DMS153 treated with DMSO at 0.1 percent for 48 hours (cell line): ENCODE results near the gene ST6GALNAC4.

Experiments used
- DNase-seq: peaks from one replicate; lab custom pipeline; 2025; ENCODE audit not compliant: unreplicated experiment; lab: John Stamatoyannopoulos, UW

Gene ST6GALNAC4

DNA sequence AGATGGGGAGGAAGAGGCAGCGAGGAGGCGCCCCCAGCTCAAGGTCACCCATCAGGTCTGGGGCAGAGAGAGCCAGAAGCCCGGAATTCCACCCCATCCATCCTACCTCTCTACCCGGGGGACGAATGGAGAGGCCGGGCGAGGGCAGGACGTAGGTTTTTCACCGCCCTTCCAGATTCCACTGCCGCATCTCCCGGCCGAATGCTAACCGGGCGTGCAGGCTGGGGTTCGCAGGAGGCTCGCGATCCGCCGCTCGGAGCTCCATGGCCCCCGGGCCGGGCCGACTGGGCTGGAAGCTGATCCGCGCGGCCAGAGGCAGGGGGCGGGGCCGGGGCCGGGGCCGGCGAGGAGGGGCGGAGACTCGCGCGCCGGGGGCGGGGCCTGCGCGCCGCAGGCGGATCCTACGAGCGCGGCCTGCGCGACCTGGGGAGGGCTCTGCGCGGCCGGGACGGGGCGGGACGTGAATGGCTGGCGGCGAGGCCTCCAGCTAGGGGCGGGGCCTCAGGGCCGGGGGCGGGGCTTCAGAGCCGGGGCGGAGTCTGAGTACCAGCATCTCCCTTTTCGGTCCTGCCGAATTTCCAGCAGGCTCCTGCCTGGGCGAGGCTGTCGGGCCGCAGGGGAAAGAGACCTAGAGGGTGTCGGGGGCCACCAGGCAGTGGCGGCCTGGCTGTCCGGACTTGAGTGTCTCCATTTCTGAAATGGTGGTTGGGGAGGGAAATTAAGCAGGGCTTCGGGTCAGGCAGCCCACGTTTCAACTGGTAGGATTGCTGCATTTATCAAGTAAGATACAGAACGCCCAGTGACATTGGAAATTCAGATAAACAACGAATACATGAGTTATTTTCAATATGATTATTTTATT lies at the start of gene ST6GALNAC4:
ST6GALNAC4 (minus strand) TSS at position 322 of the 862 bp plus-strand sequence. CDS start 622 bp downstream, outside the sequence.
- DNase-seq: peak; percentile 60

- DNase-seq: no peak
Measured at GRCh38 chr9:127965953-127966352, 49.1 kb upstream of the ST6GALNAC4 start.

DNA sequence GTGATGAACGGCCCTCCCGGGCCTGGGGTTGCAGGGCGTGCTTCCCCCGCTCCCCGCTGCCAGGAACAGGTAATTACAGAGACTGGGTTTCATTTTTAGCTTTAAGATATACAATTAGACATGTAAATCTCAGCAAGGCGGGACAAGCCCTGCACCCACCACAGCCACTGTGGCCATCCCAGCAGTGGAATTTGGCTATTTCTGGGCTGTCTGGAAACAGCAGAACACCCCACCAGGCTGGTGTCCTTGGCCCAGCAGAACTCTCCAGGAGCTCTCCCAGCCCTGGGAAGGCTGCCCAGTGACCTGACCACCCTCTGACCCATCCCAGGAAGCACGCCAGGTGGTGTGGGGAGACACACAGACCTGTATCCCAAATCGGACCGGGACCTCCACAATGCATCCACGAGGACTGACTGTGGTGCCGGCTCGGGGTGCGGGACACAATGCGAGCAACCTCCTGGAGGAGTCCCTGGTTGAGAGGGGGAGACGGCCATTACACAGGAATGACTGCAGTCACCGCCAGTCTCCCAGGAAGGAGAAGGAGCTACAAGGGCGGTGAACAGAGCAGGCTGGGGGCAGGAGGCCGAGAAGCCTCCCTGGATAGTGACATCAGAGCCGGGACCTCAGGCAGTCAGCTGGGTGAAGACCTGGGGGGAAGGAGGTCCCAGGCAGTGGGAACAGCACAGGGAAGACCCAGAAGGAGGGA lies 46.7 kb upstream of the ST6GALNAC4 start:
- no peak for DNase-seq

DNA sequence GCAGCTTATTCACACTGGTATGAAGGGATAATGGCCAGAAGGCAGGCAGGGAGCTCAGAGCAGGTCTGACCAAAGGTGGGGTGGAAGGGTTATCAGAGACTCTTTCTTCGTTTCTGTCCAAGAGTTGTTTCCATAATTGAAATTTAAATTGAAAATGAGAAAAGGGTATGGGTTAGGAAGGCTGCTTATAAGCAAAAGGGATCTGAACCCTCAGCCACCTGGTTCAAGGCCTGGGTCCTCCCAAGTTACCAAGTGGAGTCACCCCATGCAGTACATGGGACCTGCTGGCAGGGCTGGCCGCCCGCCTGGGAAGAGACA lies 46.2 kb upstream of the ST6GALNAC4 start:
- no peak for DNase-seq

GRCh38 chr9:127962278-127962677 lies 45.4 kb upstream of the ST6GALNAC4 start:
- no peak for DNase-seq

GRCh38 chr9:127961613-127962155 lies 44.8 kb upstream of the ST6GALNAC4 start:
- no peak for DNase-seq

DNA sequence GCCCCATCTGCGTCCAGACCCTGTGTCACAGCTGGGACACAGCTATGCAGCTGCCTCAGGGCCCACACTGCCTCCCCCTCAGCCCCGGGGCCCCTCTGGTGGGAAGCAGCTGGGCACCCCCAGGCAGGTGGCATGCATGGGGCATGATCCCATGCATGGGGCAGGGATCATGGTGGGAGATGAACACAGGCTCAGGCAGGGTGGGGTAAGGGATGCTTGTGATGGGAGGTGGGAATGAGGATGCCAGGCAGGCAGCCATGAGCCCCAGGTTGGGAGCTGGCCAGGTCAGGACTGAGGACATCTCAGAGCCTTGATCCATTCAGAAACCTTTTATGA lies 44.3 kb upstream of the ST6GALNAC4 start:
- no peak for DNase-seq

- DNase-seq: peak; percentile 46
Measured at GRCh38 chr9:127960410-127961154, 43.7 kb upstream of the ST6GALNAC4 start.

DNA sequence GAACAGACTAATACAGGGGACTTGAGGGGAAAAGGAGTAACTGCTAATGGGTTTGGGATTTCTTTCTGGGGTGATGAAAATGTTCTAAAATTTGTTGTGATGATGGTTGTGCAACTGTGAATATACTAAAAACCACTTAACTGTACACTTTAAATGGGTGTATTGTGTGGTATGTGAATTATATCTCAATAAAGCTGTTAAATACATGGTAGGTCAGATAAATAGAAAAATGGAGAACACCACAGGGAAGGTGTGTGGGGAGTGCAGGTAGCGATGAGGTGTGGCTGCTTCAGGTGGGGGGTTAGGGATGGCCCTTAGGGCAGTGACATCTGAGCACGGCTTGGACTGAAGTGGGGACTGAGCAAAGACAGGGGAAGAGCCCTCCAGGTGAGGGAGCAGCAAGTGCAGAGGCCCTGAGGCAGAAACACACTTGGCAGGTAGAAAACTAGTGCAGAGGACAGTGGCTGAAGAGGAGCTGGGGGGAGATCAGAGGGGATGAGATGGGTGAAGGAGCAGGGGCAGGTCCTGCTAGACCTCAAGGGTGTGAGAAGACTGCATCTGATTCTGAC lies 43.1 kb upstream of the ST6GALNAC4 start:
- no peak for DNase-seq

DNA sequence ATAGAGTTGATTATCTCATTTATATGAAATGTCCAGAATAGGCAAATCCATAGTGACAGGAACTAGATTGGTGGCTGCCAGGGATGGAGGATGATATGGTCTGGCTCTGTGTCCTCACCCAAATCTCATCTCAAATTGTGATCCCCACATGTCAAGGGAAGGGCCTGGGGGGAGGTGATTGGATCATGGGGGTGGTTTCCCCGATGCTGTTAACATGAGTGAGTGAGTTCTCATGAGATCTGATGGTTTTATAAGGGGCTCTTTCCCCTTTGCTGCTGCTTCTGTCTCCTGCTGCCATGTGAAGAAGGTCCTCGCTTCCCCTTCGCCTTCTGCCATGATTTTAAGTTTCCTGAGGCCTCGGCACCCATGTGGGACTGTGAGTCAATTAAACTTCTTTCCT lies 42.6 kb upstream of the ST6GALNAC4 start:
- no peak for DNase-seq

DNA sequence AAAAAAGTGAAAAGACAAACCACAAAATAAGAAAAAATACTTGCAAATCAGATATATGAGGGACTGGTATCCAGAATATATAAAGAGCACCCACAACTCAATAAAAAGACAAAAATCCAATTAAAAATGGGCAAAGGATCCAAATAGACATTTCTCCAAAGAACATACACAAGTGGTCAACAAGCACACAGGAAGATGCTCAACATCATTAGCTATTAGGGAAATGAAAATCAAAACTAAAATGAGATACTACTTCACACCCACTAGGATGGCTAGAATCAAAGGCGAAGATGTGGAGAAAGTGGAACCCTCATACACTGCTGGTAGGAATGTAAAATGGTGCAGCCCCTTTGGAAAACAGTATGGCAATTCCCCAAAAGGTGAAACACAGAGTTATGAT lies 41.9 kb upstream of the ST6GALNAC4 start:
- DNase-seq: no peak

DNA sequence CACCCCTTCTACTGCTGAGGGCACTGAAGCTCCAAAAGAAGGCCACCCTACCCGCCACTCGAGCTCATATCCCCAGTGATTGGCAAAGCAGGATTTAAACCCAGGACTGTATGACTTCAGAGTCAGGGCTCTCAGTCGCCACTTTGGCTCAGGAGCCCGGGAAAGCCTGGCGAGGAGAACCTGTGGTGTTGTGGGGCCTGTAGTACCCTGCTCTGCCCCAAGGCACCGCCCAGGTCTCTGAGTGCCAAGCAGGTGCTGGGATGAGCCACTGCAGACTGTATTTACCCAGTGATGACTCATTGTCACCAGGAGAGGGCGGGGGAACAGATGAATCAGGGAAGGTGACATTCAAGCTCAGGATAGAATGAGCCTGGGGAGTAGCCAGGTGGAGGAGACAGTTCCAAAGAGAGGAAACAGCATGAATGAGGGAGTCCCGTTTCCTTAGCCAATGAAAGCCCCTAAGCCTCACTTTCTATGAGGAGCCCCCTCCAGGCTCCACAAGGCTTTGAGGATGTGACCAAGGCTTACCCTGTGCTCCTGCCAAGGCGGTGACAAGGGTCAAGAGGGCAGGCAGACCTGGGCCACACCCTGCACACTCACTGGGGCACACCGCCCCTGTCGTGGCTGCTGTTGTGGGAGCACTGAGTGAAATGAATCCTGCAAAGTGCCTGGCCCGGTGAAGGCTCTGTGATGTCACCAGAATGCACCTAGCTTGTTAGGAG lies 38.6 kb upstream of the ST6GALNAC4 start:
- peak; percentile 90 for DNase-seq

DNA sequence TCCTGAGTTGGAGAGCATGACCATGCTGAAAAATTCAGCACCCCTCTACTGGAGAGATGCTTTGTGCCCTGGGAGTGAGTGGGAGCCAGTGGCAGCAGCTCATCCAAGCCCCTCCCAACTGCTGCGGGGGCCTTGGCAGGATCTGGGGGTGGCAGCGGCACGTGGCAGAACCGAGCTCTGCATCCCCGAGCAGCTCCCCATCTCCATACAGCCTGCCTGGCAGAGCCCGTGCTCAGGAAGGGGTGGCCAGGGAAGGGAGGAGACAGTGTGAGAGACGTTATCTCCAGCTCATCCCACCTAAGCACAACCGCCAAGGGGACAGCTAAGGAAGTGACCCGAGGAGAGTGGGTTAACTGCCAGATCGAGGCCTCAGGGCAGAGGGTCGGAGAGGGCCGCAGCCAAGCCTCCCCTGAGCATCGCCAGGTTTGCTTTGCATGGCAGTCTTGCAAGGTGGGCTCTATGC lies 38.0 kb upstream of the ST6GALNAC4 start:
- no peak for DNase-seq

GRCh38 chr9:127953768-127954505 lies 37.1 kb upstream of the ST6GALNAC4 start:
- DNase-seq: no peak

GRCh38 chr9:127953154-127953553 lies 36.3 kb upstream of the ST6GALNAC4 start:
- DNase-seq: no peak

DNA sequence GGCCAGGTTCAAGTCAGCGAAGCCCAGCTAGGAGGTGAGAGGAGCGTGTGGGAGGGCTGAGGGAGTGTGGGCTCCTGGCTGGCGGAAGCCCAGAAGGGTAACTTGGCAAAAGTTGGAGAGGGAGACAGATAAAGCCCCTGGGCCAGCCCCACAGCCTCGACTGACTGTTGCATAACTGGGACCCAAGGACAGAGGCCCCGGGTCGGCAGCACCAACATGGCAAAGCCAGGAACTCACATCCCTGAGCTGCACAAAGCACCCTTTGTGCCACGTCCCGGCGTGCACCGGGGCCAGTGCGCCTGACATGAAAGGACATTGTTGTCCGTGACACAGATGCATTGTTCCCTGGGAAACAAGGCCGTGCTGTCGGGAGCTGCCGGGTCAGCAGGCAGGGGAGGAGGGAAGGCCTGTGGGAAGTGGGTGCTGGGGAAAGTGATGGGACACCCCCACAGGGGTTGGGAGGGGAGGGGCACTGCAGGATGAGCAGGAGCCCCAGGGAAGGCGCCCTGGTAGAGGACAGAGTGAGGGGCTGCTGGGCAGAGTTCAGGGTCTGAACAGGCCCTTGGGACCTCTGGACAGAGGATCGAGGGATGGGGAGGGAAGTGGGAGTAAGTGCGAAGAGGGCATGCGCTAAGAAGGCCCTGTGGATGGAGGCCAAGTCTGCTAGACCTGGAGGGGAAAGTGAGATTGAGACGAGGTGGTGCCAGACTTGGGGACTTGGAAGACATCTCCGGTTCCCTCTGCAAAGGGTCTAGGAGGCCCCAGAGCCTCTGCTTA lies 33.9 kb upstream of the ST6GALNAC4 start:
- no peak for DNase-seq

DNA sequence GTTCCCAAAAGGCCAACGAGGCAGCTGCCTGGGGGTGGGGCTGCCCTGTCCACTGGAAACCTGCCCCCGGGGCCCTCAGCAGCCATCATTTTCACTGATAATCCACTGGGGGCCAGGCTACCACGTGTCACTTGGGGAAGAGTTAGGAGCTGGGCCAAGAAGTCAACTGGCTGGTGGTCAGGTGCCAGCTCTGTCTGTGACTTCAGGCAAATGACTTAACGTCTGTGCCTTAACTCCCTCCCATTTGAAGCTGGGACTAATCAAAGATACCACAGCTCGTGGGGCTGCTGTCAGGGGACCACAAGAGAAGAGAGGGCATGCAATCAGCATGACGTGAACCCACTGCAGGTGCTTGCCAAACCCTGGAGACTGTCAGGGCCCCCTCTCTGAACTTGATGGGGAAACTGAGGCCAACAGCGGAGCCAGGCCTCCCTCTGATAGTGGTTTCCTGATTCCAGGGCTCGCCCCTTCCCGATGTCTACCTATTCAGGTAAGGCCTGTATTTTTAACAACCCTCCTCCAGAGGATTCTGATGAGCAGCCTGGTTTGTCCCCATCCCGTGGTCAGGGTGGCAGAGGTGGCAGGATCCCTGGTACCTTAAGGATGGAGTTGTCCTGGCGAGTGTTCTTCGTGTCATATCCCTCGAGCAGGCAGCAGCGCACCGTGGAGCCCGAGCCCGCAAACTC lies 33.1 kb upstream of the ST6GALNAC4 start:
- DNase-seq: no peak
